Adrenal gland (tissue), 12 donors: ENCODE measurements around the gene SCAF8. TPM values are rescaled to one million over a fixed set of nuclear protein-coding genes. Genes with fewer than 3 reads are reported as not detected.

Experiments used
- DNase-seq, 7 donors: peaks; one replicate each; pipeline ENCODE4 v3.0.0-alpha.2; 2019 to 2020
- H3K27ac ChIP-seq, 5 donors: fragments of 200-600 bp; sonication (generic) in 4 of 5; 1 replicate in 3 of 5; 2 replicates in 2 of 5; pipeline versions ENCODE4 v1.5.1 to v1.8.0; 2016 to 2020; ENCODE audit warnings: mild to moderate bottlenecking in 1 of 5
- H3K27me3 ChIP-seq: fragments of 200-600 bp; 2 replicates; pipeline ENCODE4 v1.8.0; 2021
- H3K36me3 ChIP-seq, 2 donors: fragments of 200-600 bp; replicated peaks in 1 of 2; 1 replicate in 1 of 2; 2 replicates in 1 of 2; pipeline versions ENCODE4 v1.5.1 to v1.8.0; 2018 to 2022
- H3K4me1 ChIP-seq, 2 donors: fragments of 200-600 bp; replicated peaks in 1 of 2; 1 replicate in 1 of 2; 2 replicates in 1 of 2; pipeline versions ENCODE4 v1.5.1 to v1.8.0; 2018 to 2021
- H3K4me3 ChIP-seq, 4 donors: fragments of 200-600 bp; sonication (generic) in 3 of 4; one replicate each; pipeline ENCODE4 v1.5.1; 2016 to 2018
- H3K9me3 ChIP-seq, 3 donors: fragments of 200-600 bp; sonication (generic) in 1 of 3; replicated peaks in 1 of 3; 1 replicate in 2 of 3; 2 replicates in 1 of 3; pipeline versions ENCODE4 v1.5.1 to v1.8.0; 2016 to 2021
- POLR2A ChIP-seq, 2 donors: fragments of 450-650 bp; IDR thresholded peaks; one replicate each; pipeline ENCODE4 v1.6.1; 2017; ENCODE audit warnings: antibody characterized with exemption in 2 of 2, mild to moderate bottlenecking in 2 of 2, moderate library complexity in 1 of 2
- WGBS, 4 donors: extraction: QIAGEN DNeasy Blood & Tissue Kit in 2 of 4; methylation state at CpG; one replicate each; pipeline versions ENCODE4 v1.1.5 to v1.1.7; 2013 to 2017; 5-methylcytosine and 5-hydroxymethylcytosine counted together
- intact Hi-C, 2 donors: fragments of 100-400 bp; cut with DNase I; formaldehyde crosslinking; loops; one replicate each; pipeline versions ENCODE4 v1.14.1 to v1.15.0; 2022 to 2023
- polyA plus RNA-seq, 3 donors: library from polyadenylated mRNA; stranded (reverse); fragments of 200-250 nt in 2 of 3; fragments of 350-450 nt in 1 of 3; fragmentation: Illumina TruSeq in 1 of 3; extraction: RNeasy Lipid Tissue Mini Kit (QIAGEN cat#74804) in 1 of 3; gene quantifications; one replicate each; pipeline ENCODE4 v1.2.3, GENCODE V29; 2013 to 2014
- total RNA-seq, 9 donors: library from RNA; depleted of rRNA in 4 of 9; stranded (reverse); fragments of >200 nt in 4 of 9; fragments of 120-200 nt in 1 of 9; fragmentation: NEBNext Ultra II Directional in 1 of 9; extraction: Animal tissue kit (Norgen Biotek cat#: 25700) in 1 of 9; gene quantifications; one replicate each; pipeline versions ENCODE4 v1.1.0 to v1.2.4, GENCODE V29; 2013 to 2023
- TF ChIP-seq, protein P1 (sequence below), 6 experiments: fragments of 450-650 bp in 4 of 6; fragments of 200-600 bp in 2 of 6; sonication (generic) in 1 of 6; IDR thresholded peaks; 1 replicate in 5 of 6; 2 replicates in 1 of 6; pipeline versions ENCODE4 v1.5.1 to v1.8.0; 2016 to 2021; ENCODE audit warnings: antibody characterized with exemption in 6 of 6, mild to moderate bottlenecking in 2 of 6, moderate library complexity in 1 of 6
- donor health status: healthy with polysubstance abuse.
- donor health status: Bipolar disorder and iron deficiency.
- donor health status: DM: yes; HTN: yes; CAD: no.
- donor health status: DM: no; HTN: no; CAD: no.
- donor health status: DM: no; HTN: no; CAD: no.
- donor health status: DM: yes; HTN: yes; CAD: no.

Gene SCAF8
- total and polyA plus RNA-seq, 12 donors = 13.9 to 41.5 (median 34.8) TPM

DNA sequence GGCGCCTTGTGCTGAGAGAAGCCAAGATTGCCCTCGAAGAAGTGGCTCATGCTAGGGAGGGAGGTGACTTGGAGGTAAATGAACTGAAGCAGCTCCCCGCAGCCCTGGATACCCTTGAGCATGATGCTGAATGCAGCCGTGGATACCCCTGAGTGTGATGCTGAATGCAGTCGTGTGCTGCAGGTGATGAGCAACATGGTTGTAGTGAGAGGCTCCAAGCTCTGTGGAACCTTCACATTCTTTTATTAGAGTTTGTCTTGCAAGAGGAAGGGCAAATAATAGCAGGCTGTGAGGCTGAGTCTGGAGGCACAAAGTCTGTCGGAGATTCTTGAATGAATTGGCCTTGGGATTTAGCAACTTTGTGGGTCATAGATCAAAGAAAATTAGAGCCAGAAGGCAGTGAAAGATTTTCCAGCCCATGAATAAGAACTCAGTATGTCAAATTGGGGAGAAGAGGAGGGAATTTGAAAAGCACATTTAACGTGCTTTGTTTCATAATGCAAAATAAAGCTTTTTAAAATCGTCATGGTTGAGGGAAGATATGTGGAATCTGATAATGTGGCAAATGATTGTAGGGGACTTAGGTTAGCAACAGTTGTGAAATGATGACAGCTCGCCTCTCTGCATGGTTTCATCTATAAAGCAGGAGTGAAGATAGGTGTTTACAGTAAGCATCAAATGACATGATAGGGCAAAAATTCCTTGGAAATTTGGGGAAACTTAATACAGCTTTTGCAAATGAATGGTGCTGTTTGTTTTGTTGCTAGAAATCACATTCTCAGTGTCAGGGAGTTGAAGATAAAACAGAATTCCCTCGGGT lies 141.8 kb downstream of the SCAF8 start:
- Histone ChIP-seq H3K4me3 (no peak overlapping the region), H3K27me3 (no peaks in the 10 kb centered on the region), H3K4me1 (peaks cover 10 to 12% of the 10 kb centered on the region in 2 donors), H3K36me3 (no peaks in the 10 kb centered on the region), H3K27ac (peak overlapping the region in 1 of 5 donors; percentile 38), H3K9me3 (no peaks in the 10 kb centered on the region)
- TF ChIP-seq, protein P1, sequence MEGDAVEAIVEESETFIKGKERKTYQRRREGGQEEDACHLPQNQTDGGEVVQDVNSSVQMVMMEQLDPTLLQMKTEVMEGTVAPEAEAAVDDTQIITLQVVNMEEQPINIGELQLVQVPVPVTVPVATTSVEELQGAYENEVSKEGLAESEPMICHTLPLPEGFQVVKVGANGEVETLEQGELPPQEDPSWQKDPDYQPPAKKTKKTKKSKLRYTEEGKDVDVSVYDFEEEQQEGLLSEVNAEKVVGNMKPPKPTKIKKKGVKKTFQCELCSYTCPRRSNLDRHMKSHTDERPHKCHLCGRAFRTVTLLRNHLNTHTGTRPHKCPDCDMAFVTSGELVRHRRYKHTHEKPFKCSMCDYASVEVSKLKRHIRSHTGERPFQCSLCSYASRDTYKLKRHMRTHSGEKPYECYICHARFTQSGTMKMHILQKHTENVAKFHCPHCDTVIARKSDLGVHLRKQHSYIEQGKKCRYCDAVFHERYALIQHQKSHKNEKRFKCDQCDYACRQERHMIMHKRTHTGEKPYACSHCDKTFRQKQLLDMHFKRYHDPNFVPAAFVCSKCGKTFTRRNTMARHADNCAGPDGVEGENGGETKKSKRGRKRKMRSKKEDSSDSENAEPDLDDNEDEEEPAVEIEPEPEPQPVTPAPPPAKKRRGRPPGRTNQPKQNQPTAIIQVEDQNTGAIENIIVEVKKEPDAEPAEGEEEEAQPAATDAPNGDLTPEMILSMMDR (IDR thresholded peaks at IDR 0.05) = no peak
- no peak for TF ChIP-seq POLR2A (IDR thresholded peaks at IDR 0.05)
- intact Hi-C loops = no loop called here
- WGBS, 4 donors = 43 to 60% (median 54%) methylated on average over 10 of the region's 10 CpGs
- DNase-seq = peak in 1 of 7 donors; percentile 11

DNA sequence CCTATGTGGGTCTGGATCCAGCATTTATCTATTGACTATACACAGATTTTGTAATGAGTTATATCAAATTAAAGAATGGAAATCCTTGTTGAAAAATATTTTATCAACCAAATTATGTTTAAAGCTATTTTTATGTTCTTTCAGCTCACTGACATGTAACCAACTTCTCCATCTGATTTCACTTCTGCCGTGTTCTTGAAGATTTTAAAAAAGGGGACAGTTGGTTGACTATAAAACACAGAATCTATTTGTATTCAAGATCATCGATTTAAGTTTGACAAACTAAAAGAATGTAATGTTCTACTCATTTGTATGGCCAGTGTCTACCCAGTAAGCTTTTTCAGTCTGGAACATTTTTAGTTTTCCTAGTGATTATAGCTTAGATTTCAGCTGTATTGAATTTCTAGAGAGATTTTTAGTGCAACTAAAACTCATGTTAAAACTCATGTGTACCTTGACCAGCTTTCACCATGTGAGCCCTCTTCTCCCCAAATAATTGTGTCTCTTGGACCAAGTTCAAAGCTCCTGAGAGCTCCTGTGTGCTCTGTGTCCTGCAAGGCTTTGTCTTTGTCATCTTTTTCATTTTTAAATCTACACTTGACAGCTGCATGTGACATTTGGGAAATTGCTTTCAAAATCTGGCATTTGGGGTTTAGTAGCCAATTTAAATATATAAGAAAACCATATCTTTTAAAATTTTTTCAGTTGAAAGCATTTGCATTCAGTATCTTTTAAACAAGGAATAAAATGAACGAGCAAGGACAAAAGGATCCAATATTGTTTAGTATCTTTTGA lies 143.5 kb downstream of the SCAF8 start:
- Histone ChIP-seq H3K27ac (no peak overlapping the region), H3K27me3 (no peaks in the 10 kb centered on the region), H3K9me3 (no peaks in the 10 kb centered on the region), H3K36me3 (no peaks in the 10 kb centered on the region), H3K4me1 (peaks cover 12 to 22% of the 10 kb centered on the region in 2 donors), H3K4me3 (no peak overlapping the region)
- intact Hi-C loops = no loop called here
- no peak for TF ChIP-seq POLR2A (IDR thresholded peaks at IDR 0.05)
- TF ChIP-seq, protein P1 (IDR thresholded peaks at IDR 0.05) = no peak
- DNase-seq = no peak
- WGBS, 4 donors = 82 to 85% (median 84%) methylated on average over 3 of the region's 3 CpGs

DNA sequence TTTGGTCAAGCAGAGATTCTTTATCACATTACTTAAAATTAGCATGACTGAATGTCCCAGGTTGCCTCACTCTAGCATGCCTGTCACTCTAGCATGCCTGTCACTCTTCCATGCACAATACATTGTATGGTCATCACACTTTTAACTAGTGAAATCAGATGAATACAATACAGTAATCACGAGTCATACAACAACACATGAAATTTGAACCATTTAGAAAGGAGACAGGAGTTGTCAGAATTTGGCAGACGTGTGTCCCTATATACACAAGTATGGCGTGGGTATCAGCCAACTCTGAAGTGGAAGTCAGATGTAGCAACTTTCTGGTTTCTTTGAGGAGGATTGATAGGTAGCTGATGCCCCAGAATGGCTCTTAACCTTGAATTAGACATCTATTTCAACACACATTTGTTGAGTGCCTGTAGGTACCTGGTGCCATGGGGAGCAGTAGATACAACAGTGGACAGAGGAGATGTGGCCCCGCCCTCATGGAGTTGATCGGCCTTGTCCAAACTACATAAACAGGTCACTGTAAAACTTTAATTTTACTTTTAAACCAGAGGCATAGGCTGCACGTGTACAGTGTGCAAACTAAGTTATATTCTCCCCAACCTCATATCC lies 145.8 kb downstream of the SCAF8 start:
- TF ChIP-seq, protein P1 (IDR thresholded peaks at IDR 0.05) = no peak
- TF ChIP-seq POLR2A (IDR thresholded peaks at IDR 0.05) = no peak

DNA sequence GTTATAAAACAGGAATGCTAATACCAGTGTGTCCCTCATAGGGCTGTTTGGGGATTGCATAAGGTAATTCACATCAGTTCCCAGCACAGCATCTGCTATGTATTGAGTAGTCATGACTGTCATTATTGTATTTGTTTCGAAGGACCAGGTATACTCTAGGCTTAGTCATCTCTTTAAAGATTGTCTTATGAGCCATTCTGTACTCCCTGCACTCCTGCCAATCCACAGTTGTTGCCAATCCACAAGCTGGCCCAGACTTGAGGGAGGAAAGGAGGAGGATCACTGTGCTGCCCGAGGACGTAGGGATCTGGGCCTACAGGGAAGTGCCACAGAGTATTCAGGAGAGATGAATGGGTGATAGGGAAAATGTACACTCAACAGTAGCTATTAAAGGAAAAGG lies 148.9 kb downstream of the SCAF8 start:
- H3K4me1 ChIP-seq = peaks cover 0 to 16% of the 10 kb centered on the region in 2 donors
- WGBS, 4 donors = 45 to 58% (median 52%) methylated on average over 3 of the region's 3 CpGs
- H3K9me3 ChIP-seq = no peaks in the 10 kb centered on the region
- H3K4me3 ChIP-seq = no peak overlapping the region
- H3K27ac ChIP-seq = peak overlapping the region in 1 of 5 donors; percentile 20
- intact Hi-C loops = no loop called here
- peak in 6 of 7 donors; percentile 34 to 63 (median 42) for DNase-seq
- TF ChIP-seq, protein P1 (IDR thresholded peaks at IDR 0.05) = no peak
- no peak for TF ChIP-seq POLR2A (IDR thresholded peaks at IDR 0.05)
- H3K36me3 ChIP-seq = no peaks in the 10 kb centered on the region
- H3K27me3 ChIP-seq = no peaks in the 10 kb centered on the region

More for the DNA sequence above, 145.8 kb downstream of the SCAF8 start:
- Histone ChIP-seq H3K4me3 (no peak overlapping the region), H3K9me3 (no peaks in the 10 kb centered on the region), H3K4me1 (peaks cover 12 to 26% of the 10 kb centered on the region in 2 donors), H3K27ac (no peak overlapping the region), H3K27me3 (no peaks in the 10 kb centered on the region), H3K36me3 (no peaks in the 10 kb centered on the region)
- DNase-seq = no peak
- intact Hi-C loops = no loop called here
- WGBS, 4 donors = 94 to 98% (median 95%) methylated on average over 6 of the region's 6 CpGs
